NCI-H187 (cell line): ENCODE data around the gene SCN7A.
"Not testable (repeated sequence)": the region's sequence is repeated elsewhere in the genome, so short reads cannot be mapped to it uniquely, and the experiment has no call there.

Source experiments
- DNase-seq, 2 experiments: peaks; one replicate each; lab custom pipeline; 2025; lab: John Stamatoyannopoulos, UW

The SCN7A gene

GRCh38 chr2:166454006-166454595 is 39.9 kb downstream of the SCN7A start:
- no peak for DNase-seq

- DNase-seq = no peak
Observed at GRCh38 chr2:166451468-166451867, 42.6 kb downstream of the SCN7A start.

DNA sequence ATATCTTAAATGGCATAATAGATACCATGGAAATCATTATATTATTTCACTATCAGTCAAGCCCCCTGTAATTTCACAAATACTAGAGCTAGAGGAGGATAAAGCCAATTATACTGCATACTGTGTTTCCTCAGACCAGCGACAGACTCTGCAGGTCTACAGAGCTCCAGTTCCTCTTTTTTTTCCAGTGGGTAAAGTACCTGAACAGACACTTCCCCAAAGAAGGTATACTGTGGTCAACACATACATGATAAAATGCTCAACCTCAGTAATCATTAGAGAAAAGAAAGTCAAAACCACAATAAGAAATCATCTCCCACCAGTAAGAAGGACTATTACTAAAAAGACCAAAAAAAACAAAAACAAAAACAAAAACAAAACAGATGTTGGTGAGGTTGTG is 44.6 kb downstream of the SCN7A start:
- no peak for DNase-seq

GRCh38 chr2:166448106-166448505 is 45.9 kb downstream of the SCN7A start:
- DNase-seq = no peak

DNA sequence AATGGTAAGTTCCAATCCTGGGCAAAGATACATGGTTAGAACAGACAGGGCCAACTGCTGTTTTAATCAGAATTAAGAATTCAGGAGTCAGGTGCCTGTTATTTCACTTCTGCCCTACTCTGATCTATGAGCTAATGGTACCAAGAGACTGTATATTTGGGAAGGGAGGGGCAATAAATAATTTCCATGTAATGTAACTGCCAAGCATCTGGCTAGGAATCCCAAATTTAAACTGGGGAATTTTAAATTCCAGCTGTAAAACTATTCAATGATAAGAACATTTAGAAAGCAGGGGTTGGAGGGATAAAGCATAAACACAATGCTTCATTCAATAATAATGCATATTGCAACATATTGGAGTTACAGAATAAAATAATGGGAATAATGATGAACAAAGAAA is 49.7 kb downstream of the SCN7A start:
- no peak for DNase-seq

- DNase-seq = no peak
Observed at GRCh38 chr2:166440313-166440712, 53.7 kb downstream of the SCN7A start.

DNA sequence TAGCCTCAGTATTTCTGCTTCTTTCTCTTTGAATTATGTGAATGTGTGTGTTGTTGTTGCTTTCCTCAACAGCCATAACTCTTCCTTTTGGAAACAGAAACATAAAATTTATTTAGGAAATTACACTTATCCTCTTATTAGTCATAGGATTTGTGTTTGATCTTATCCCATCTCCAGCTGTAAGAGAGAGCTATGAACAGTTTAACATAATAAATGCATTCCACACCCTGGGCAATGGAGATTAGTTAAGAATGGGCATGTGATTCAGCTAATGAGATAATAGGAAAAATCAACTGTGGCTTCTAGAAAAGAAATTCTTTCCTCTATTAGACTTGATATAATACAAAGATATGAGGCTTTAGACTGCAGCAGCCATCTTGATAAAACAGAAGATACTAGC is 55.0 kb downstream of the SCN7A start:
- DNase-seq = no peak

DNA sequence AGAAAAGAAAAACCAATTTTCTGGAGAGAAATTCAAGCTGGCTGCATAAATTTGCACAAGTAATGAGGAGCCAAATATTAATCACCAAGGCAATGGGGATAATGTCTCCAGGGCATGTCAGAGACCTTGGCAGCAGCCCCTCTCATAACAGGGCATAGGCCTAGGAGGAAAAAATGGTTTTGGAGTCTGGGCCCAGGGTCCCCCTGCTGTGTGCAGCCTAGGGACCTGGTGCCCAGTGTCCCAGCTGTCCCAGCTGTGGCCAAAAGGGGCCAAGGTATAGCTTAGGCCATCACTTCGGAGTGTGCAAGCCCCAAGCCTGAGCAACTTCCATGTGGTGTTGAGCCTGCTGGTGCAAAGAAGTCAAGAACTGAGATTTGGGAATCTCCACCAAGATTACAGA is 57.1 kb downstream of the SCN7A start:
- no peak for DNase-seq

DNA sequence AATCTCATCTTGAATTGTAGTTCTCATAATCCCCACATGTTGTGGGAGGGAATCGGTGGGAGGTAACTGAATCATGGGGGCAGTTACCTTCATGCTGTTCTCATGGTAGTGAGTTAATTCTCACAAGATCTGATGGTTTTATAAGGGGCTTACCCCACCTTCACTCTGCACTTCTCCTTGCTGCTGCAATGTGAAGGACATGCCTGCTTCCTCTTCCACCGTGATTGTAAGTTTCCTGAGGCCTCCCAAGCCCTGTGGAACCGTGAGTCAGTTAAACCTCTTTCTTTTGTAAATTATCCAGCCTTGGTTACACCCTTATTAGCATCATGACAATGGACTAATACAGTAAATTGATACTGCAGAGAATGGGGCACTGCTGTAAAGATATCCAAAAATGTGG is 57.9 kb downstream of the SCN7A start:
- DNase-seq = no peak

DNA sequence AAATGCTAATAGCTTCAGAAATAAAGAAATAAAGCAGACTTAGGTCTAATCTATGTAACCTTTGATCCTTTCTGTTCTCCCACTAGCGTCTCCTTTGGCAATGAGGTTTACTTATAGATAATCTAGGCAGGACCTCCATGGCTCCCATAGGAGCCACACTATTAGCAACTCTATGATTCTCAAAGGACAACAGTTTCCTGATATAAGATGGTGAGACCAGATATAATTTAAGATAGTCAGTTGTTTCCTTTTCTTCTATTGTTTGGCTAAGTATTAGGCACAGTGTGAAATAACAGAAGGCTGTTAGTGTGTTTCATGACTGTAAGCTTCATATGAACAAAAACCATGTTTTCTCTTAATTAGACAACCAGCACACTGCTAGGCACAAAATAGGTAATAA is 59.6 kb downstream of the SCN7A start:
- DNase-seq = no peak

- DNase-seq = no peak
Observed at GRCh38 chr2:166433457-166433856, 60.6 kb downstream of the SCN7A start.

- no peak for DNase-seq
Observed at GRCh38 chr2:166432331-166432730, 61.7 kb downstream of the SCN7A start.

DNA sequence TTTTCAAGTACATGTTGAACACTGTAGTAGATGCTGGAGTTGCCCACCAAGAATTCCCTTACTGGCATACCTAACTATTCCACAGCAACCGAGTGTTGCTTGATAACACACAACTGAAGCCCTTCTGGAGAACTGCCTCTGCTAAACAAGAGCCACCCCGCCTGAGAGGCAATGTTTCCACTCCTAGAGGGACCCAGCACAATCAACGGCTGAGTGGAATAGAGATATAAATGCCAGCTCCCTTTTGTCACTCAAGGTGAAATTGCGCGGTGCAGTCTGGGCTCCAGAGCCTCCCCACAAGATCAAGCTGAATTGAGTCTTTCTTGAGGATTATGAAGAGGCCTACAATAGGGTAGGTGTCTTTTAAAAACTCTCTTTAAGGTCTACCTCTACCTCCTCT is 69.2 kb downstream of the SCN7A start:
- DNase-seq = no peak

GRCh38 chr2:166419616-166419934 is 74.5 kb downstream of the SCN7A start:
- DNase-seq = no peak

DNA sequence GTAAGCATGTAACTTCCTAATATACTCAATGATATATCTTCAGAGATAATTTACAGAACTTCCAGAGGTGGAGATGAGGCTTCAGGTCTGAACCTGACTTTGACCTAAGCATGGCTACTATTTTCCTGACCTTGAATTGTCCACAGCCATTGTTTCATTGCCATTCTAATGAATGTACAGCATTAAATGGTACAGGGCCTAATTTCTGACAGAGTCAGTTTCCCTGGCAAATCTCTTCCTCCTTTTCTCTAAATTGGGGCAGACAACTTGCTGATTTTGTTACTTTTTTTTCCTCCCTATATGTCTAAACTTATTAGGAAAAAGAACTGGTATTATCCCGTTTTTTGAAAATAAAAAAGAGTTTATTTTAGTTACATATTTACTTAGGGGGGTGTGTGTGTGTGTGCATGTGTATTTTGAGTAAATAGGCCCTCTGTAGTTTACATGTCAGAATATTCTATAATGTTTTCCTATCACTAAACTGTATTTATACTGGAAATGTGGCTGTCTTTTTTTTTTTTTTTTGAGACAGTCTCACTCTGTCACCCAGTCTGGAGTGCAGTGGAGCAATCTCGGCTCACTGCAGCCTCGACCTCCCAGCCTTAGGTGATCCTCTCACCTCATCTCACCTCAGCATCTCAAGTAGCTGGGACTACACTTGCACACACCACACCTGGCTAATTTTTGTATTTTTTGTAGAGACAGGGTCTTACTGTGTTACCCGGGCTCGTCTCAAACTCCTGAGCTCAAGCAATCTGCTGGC is 75.0 kb downstream of the SCN7A start:
- DNase-seq = no peak

DNA sequence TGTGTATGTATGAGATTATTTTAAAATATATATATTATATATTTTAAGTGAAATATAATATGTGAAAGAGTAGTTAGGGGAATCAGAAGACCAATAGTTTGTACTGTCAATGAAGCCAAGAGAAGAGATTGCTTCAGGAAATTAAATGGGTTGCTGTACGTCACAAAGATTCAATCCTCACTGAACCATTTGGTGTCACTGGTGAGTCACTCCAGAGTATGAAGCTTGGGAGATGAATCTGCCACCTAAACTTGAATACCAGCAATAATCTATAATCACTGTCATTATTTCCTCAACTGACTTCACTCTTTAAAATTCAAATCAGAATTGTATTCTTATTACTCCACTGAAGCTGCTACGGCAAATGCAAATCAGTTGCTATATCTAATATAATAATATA is 76.4 kb downstream of the SCN7A start:
- no peak for DNase-seq

GRCh38 chr2:166413255-166413654 is 80.8 kb downstream of the SCN7A start:
- DNase-seq = no peak

GRCh38 chr2:166411473-166412230 is 82.4 kb downstream of the SCN7A start:
- no peak for DNase-seq

GRCh38 chr2:166410828-166411472 is 83.1 kb downstream of the SCN7A start:
- no peak for DNase-seq

GRCh38 chr2:166407746-166408145 is 86.3 kb downstream of the SCN7A start:
- DNase-seq = not testable (repeated sequence)

GRCh38 chr2:166406374-166406773 is 87.7 kb downstream of the SCN7A start:
- no peak for DNase-seq

- DNase-seq = no peak
Observed at GRCh38 chr2:166405569-166405926, 88.5 kb downstream of the SCN7A start.
